A549 (cell line): ENCODE measurements around the gene SLC19A3. TPM values are rescaled to one million over a fixed set of nuclear protein-coding genes. Genes with fewer than 3 reads are reported as not detected.

ENCODE experiments used
- ATOH8 ChIP-seq: fragments of 250-450 bp; sonication (Bioruptor Pico); IDR thresholded peaks from 2 replicates; pipeline ENCODE4 v1.5.0; 2020; ENCODE audit warnings: low read depth, mild to moderate bottlenecking, moderate library complexity
- BCL3 ChIP-seq: fragments of >200 bp; sonication (Bioruptor Twin); formaldehyde crosslinking; IDR thresholded peaks from 3 replicates; pipeline ENCODE4 v1.6.1; 2016
- CBX8 ChIP-seq: fragments of 200-600 bp; sonication (generic); IDR thresholded peaks from 2 replicates; pipeline ENCODE4 v1.6.1; 2016
- E2F6 ChIP-seq: IDR thresholded peaks from 2 replicates; pipeline ENCODE4 v1.6.1; 2012; ENCODE audit warnings: low read depth, borderline replicate concordance
- ELK1 ChIP-seq: fragments of 150-350 bp; IDR thresholded peaks from 2 replicates; pipeline ENCODE4 v1.6.1; 2014; ENCODE audit warnings: low read depth, mild to moderate bottlenecking, low read length
- EP300 ChIP-seq, 2 experiments: fragments of >200 bp; sonication (Bioruptor Twin); formaldehyde crosslinking; IDR thresholded peaks; 2 replicates in 1 of 2; 3 replicates in 1 of 2; pipeline ENCODE4 v1.6.1; 2016 to 2017
- GATA3 ChIP-seq: IDR thresholded peaks from 2 replicates; pipeline ENCODE4 v1.6.1; 2012; ENCODE audit warnings: borderline replicate concordance
- HOXA7 ChIP-seq: fragments of 250-450 bp; sonication (Bioruptor Pico); IDR thresholded peaks from 2 replicates; pipeline ENCODE4 v1.5.0; 2020; ENCODE audit warnings: mild to moderate bottlenecking, moderate library complexity
- HOXB5 ChIP-seq: fragments of 250-450 bp; sonication (Bioruptor Pico); IDR thresholded peaks from 2 replicates; pipeline ENCODE4 v1.5.0; 2020; ENCODE audit warnings: mild to moderate bottlenecking, moderate library complexity
- JUN ChIP-seq, 2 experiments: fragments of >200 bp; sonication (Bioruptor Twin); formaldehyde crosslinking; IDR thresholded peaks; 2 replicates in 1 of 2; 3 replicates in 1 of 2; pipeline ENCODE4 v1.6.1; 2016 to 2017
- KDM1A ChIP-seq: fragments of 200-600 bp; sonication (generic); IDR thresholded peaks from 2 replicates; pipeline ENCODE4 v1.6.1; 2016; ENCODE audit warnings: low read depth, mild to moderate bottlenecking
- MAX ChIP-seq: IDR thresholded peaks from 2 replicates; pipeline ENCODE4 v1.6.1; 2012
- MAZ ChIP-seq: fragments of 150-350 bp; IDR thresholded peaks from 2 replicates; pipeline ENCODE4 v1.6.1; 2014; ENCODE audit warnings: antibody characterized with exemption, low read depth, low read length, borderline replicate concordance
- NPAS2 ChIP-seq: fragments of 250-450 bp; sonication (Bioruptor Pico); IDR thresholded peaks from 2 replicates; pipeline ENCODE4 v1.8.0; 2022; ENCODE audit warnings: mild to moderate bottlenecking, moderate library complexity, borderline replicate concordance
- NR3C1 ChIP-seq: fragments of >200 bp; sonication (Bioruptor Twin); formaldehyde crosslinking; IDR thresholded peaks from 3 replicates; pipeline ENCODE4 v1.6.1; 2017
- RCOR1 ChIP-seq: fragments of 150-350 bp; IDR thresholded peaks from 2 replicates; pipeline ENCODE4 v1.6.1; 2014; ENCODE audit warnings: antibody characterized with exemption, low read length, low read depth
- REST ChIP-seq: fragments of 200-600 bp; sonication (generic); IDR thresholded peaks from 2 replicates; pipeline ENCODE4 v1.6.1; 2016; ENCODE audit warnings: antibody characterized with exemption, mild to moderate bottlenecking, moderate library complexity
- TFCP2L1 ChIP-seq: fragments of 250-450 bp; sonication (Bioruptor Pico); IDR thresholded peaks from 2 replicates; pipeline ENCODE4 v1.5.0; 2021; ENCODE audit warnings: mild to moderate bottlenecking
- USF2 ChIP-seq: fragments of 450-650 bp; IDR thresholded peaks from 2 replicates; pipeline ENCODE4 v1.6.1; 2014; ENCODE audit warnings: antibody characterized with exemption
- ZC3H11A ChIP-seq: fragments of 450-650 bp; IDR thresholded peaks from 2 replicates; pipeline ENCODE4 v1.6.1; 2014; ENCODE audit warnings: antibody characterized with exemption, mild to moderate bottlenecking
- polyA plus RNA-seq, 4 experiments: library from polyadenylated mRNA; depleted of rRNA in 3 of 4; stranded (reverse); fragments of >200 nt; fragmentation: RNase III in 1 of 4; extraction: RNeasy Plus Mini Kit Qiagen cat#74134 plus additional on column Dnase treatment in 1 of 4; gene quantifications; 2 replicates in 3 of 4; 3 replicates in 1 of 4; pipeline ENCODE4 v1.2.3, GENCODE V29; 2011 to 2017

The SLC19A3 gene
- polyA plus RNA-seq, 2 of the 4 experiments (the other 2 are of a cell fraction) = 2.8 to 7.6 TPM

GRCh38 chr2:227653419-227653818, 64.4 kb downstream of the SLC19A3 start (continued):
- TF ChIP-seq GATA3 (peak; percentile 89), TFCP2L1 (no peak), RCOR1 (no peak), CBX8 (no peak), MAZ (no peak), NR3C1 (no peak), MAX (peak; percentile 47), HOXA7 (CRISPR knock-in tag) (no peak), REST (no peak), JUN (IDR thresholded peaks at IDR 0.05) (peak; percentile 73 to 80; a peak in 3 of 5 replicates), ZC3H11A (no peak), HOXB5 (CRISPR knock-in tag) (no peak), ELK1 (no peak), E2F6 (no peak), USF2 (no peak), EP300 (IDR thresholded peaks at IDR 0.05) (peak; percentile 91 to 97), NPAS2 (CRISPR knock-in tag) (no peak), KDM1A (no peak), ATOH8 (CRISPR knock-in tag) (0 out of 2 replicates have a peak, but pooled peaks have one; percentile 45), BCL3 (peak; percentile 84; the same call in 1 of the 3 replicates)
